Measurements from ENCODE around the gene RCOR1.

RCOR1 gene

GRCh38 chr14:102771144-102771543, 178.7 kb downstream of the RCOR1 start:
- no peak for DNase-seq (ENCODE audit: low read depth in 4 of 4, low spot score in 1 of 4)

GRCh38 chr14:102772781-102773570, 180.5 kb downstream of the RCOR1 start:
- no peak for DNase-seq (ENCODE audit: low read depth in 4 of 4, low spot score in 1 of 4)

GRCh38 chr14:102774391-102775153, 182.1 kb downstream of the RCOR1 start:
- no peak for DNase-seq (ENCODE audit: low read depth in 4 of 4, low spot score in 1 of 4)

GRCh38 chr14:102775855-102776760, 183.7 kb downstream of the RCOR1 start:
- DNase-seq (ENCODE audit: low read depth in 4 of 4, low spot score in 1 of 4), result no peak

- peak; percentile 41 to 75 (median 65) for DNase-seq (ENCODE audit: low read depth in 4 of 4, low spot score in 1 of 4)
Measured at GRCh38 chr14:102776761-102777710, 184.6 kb downstream of the RCOR1 start, which contains the start of gene TRAF3. Gene TRAF3, plus strand, starts transcription at chr14:102777449. Its CDS starts 92,753 bp downstream, at chr14:102870202.

GRCh38 chr14:102777711-102778337, 185.4 kb downstream of the RCOR1 start:
- no peak for DNase-seq (ENCODE audit: low read depth in 4 of 4, low spot score in 1 of 4)

GRCh38 chr14:102778338-102779083, 186.1 kb downstream of the RCOR1 start:
- DNase-seq (ENCODE audit: low read depth in 4 of 4, low spot score in 1 of 4), result no peak

- no peak for DNase-seq (ENCODE audit: low read depth in 4 of 4, low spot score in 1 of 4)
Measured at GRCh38 chr14:102779084-102779462, 186.6 kb downstream of the RCOR1 start.

- DNase-seq (ENCODE audit: low read depth in 4 of 4, low spot score in 1 of 4), result no peak
Measured at GRCh38 chr14:102779574-102780315, 187.3 kb downstream of the RCOR1 start.

Data from stimulated activated CD4-positive, alpha-beta T cell treated with anti-CD3 and anti-CD28 coated beads, Interleukin-1b, Interleukin-23, amount 100 ng/mL, for 24 hours (primary cell).